RPMI8226 (cell line): ENCODE results near the gene ACTN3.
"Not testable (repeated sequence)": the region's sequence is repeated elsewhere in the genome, so short reads cannot be mapped to it uniquely, and the experiment has no call there.

Experiments used
- DNase-seq: peaks from one replicate; pipeline ENCODE4 v3.0.0-alpha.2; 2015

ACTN3 gene

DNA sequence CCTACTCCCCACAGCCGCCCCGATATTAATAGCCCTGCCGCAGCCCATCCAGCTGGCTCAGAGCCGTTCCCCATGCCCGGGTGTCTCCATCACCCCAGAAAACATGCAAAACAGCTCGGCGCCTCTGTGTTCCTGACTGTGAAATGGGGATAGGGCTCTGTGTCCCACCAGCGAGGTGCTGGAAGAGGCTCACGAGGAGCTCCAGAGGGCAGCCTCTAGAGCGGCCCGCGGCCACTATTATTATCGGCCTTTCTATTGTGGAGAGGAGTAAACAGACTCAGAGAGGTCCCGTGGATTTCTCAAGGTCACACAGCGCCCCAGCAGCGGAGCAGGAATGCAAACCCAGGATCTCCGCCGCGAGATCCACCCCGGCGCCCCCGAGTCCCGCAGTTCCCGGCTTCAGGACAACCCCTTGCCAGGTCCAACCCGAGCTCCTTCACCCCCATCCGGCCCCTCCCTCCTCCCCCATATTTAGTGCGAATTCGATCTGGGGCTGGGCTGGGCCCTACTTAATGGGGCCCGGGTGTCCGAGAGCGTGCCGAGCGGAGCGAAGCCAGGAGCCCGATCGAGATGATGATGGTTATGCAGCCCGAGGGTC is at the start of gene ACTN3:
Gene ACTN3 (plus strand): TSS at position 536 of the 598 bp plus-strand sequence. CDS start 35 bp downstream, at position 571.
- DNase-seq, result no peak

- DNase-seq, result no peak
Measured at GRCh38 chr11:66497206-66497605, 49.5 kb upstream of the ACTN3 start.

GRCh38 chr11:66498506-66498905 is 48.2 kb upstream of the ACTN3 start:
- no peak for DNase-seq

DNA sequence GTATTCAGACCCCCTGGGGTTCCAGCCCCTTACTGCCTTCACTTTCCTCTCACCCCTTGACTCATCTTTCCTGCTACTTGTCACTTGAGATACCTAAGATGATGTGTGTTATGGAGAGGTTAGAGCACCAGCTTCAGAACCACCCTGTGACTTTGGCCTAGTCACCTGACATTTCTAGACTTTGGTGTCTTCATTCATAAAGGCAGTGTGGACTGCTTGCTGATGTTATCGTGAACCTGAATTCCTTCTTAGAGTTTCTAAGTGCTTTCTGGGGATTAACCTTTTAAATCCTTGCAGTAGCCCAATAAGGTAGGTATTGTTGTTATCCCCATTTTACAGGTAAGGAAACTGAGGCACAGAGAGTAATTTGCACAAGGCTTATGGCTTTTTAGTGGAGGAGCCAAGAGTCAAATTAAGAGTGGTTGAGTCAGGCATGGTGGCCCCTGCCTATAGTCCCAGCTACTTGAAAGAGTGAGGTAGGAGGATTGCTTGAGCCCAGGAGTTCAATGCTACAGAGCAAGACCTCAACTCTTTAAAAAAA is 41.4 kb upstream of the ACTN3 start:
- no peak for DNase-seq

GRCh38 chr11:66509131-66509561 is 37.6 kb upstream of the ACTN3 start:
- DNase-seq, result no peak

DNA sequence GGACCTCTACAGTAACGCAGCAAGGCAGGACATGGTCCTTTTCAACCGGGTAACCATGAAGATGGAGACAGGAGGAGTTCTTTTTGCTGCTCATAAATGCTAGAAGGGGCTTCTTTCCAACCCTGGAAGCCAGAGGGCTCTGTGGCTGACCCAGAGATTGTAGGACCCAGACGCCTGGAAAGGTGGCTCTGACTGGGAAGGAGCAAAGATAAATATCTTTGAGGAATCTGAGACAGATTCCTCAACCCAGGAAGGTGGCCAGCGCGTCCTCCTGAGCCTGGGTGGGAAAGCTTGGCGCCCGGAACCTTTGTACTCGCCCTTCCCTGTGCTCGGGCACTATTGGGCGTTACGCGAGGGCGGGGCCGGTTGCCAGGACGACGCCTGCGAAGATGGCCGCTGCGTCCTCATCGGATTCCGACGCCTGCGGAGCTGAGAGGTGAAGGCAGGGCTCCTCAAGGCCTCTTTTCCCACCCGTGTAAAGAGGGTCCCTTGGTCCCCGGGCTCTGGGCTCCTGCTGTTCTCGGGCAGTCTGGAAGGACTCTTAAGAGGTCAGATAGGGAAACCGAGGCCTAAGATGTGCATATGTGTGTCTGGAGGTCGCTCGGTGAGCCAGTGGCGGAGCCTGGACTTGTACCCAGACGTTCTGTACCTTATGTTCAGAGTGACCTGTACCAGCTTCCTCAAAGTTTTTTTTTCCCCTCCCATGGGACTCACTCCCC is 36.3 kb upstream of the ACTN3 start, which contains the start of gene BBS1:
Gene BBS1 (plus strand): TSS at position 365 of the 719 bp plus-strand sequence. CDS start 25 bp downstream, at position 390.
- peak; percentile 90 for DNase-seq

- no peak for DNase-seq
Measured at GRCh38 chr11:66510990-66511339, 35.7 kb upstream of the ACTN3 start.

GRCh38 chr11:66523611-66524010 is 23.1 kb upstream of the ACTN3 start:
- DNase-seq, result no peak

DNA sequence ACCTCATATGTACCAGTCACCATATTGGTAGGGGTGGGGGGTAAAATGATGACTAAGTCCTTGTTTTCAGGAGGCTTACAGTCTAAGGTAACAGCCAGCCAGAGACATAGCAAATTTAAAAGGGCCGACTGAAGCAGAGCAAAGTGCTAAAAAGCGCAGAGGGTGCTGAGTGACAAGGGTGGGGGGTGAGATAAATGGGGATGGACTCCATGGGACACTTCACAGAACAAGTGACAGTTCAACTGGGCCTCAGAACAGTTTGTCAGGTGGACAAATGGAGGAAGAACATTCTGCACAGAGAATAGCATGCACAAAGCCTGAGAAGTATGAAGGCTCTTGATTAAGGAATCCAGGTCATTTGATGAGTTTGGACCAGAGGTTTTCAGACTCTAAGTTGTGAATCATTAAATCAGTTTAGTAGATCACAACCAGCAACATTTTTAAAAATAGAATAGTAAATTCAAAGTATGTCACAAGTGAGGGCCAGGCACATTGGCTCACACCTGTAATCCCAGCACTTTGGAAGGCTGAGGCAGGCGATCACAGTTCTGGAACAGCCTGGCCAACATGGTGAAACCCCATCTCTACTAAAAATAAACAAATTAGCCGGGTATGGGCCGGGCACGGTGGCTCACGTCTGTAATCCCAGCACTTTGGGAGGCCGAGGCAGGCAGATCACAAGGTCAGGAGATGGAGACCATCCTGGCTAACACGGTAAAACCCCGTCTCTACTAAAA is 22.2 kb upstream of the ACTN3 start:
- DNase-seq, result no peak

- DNase-seq, result no peak
Measured at GRCh38 chr11:66529069-66529468, 17.6 kb upstream of the ACTN3 start.

DNA sequence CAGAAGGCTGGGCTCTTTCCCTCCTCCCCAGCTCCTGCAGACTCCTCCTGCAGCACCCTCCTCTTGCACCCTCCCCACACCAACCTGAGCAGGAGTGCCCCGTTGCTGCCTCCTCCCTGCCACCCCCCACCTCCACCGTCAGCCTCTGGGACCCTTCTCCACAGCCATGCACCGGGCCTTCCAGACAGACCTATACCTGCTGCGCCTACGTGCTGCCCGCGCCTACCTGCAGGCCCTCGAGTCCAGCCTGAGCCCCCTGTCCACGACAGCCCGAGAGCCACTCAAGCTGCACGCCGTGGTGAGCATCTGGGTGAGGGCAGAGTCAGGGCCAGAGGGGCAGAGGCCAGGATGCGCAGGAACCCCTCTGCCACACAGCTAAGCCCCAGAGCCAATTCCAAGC is 17.0 kb upstream of the ACTN3 start:
- DNase-seq, result no peak

DNA sequence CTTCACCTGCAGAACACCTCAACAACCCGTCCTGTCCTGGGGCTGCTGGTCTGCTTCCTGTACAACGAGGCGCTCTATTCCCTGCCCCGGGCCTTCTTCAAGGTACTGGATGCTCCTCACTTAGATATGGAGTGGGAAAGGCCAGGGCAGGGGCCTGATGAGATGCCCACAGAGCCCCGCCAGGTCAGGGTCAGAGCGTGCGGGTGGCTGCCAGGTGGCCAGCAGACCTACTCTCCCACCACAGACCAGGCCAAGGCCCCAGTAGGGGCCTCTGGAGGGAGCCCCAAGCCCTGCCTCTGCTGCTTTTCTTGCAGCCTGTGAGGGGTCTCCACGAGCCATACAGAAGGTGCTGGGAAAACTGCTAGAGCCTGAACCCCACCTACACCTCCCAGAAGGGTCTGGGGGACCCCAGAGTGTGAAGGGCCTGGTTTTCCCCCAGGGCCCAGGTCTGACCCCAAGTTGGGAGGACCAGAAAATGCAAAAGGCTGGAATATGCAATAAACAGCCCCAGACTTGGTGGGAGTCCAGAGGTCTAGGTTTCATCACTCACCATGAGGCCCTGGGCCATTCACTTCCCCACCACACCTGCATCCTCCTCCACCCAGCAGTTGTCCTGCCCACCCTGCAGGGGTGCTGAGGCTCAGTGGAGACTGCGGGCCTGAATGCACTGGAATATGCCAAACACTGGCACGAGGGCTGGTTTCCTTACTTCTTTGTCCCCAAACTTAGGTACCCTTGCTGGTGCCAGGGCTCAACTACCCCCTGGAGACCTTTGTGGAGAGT is 15.6 kb upstream of the ACTN3 start:
- DNase-seq, result no peak

DNA sequence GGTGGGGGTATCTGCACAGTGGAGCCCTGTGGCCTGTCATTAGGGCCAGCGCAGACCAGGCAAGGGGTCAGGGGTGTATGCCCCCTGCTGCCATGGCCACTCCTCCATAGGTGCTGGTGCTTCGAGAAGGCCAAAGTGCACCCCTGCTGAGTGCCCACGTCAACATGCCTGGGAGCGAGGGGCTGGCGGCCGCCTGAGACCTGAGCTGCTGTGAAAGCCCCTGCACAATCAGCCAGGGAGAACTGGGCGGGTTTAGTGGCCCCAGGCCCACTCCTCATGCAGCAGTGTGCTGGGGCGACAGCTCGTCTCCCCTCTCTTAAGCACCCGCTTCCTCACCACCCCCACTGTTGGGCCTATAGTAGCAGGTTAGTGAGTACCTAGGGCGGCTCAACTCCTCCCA is 14.9 kb upstream of the ACTN3 start:
- DNase-seq, result no peak

DNA sequence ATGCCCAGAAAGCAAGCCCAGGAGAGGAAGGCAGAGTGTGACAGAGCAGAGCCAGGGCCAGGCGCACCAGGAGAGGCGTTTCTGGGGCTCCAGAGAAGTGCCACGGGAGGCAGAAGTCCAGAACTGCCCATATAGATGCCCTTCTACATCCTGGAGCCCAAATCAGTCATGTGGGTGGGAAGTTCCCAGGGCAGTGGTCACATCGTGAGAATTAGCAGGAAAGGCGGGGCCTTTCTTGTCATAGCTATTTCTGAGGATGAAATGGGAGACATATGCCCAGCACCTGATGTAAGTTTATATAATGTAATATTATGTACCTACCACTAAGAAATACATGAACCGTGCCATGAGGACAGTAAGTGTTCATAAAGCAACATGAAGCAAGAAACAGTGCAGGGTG is 13.9 kb upstream of the ACTN3 start:
- no peak for DNase-seq

GRCh38 chr11:66539170-66539869 is 7.4 kb upstream of the ACTN3 start:
- no peak for DNase-seq

GRCh38 chr11:66539870-66540213 is 6.9 kb upstream of the ACTN3 start:
- no peak for DNase-seq

DNA sequence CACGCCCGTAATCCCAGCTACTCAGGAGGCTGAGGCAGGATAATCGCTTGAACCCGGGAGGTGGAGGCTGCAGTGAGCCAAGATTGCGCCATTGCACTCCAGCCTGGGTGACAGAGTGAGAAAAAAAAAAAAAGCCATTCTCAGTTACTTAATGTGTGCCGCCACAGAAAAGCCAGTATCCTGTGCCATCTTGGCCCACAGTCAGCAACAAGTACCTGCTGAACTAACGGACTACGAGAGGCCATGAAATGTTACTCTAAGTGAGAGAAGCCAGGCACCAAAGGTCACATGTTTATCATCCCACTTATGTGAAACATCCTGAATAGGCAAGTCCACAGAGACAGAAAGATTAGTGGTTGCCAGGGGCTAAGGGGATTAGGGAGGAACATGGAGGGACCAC is 6.1 kb upstream of the ACTN3 start:
- not testable (repeated sequence) for DNase-seq

- no peak for DNase-seq
Measured at GRCh38 chr11:66541892-66542291, 4.8 kb upstream of the ACTN3 start.

- DNase-seq, result no peak
Measured at GRCh38 chr11:66542362-66542761, 4.3 kb upstream of the ACTN3 start.

GRCh38 chr11:66543263-66544107 is 3.2 kb upstream of the ACTN3 start:
- peak; percentile 57 for DNase-seq

DNA sequence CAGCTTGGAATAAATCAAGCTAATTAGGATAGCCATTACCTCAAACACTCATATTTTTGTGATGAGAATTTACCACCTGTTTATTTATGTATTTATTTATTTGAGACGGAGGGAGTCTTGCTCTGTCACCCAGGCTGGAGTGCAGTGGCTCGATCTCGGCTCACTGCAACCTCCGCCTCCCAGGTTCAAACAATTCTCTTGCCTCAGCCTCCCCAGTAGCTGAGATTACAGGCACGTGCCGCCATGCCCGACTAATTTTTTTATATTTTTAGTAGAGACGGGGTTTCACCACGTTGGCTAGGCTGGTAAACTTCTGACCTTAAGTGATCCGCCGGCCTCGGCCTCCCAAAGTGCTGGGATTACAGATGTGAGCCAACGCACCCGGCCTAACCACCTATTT is 1.8 kb upstream of the ACTN3 start:
- peak; percentile 35 for DNase-seq
